Choroid plexus epithelial cell (primary cell): ENCODE results near the gene ADAMTS14.

Source experiments
- DNase-seq: peaks from one replicate; pipeline ENCODE4 v3.0.0-alpha.2; 2010; ENCODE audit warnings: low read depth
- H3K4me3 ChIP-seq: 2 replicates; pipeline ENCODE4 v1.5.1; 2011; ENCODE audit warnings: low read depth, mild to moderate bottlenecking, control low read depth, low read length, moderate library complexity
- CTCF ChIP-seq: conservative IDR thresholded peaks from 2 replicates; pipeline ENCODE4 v1.5.1; 2011; ENCODE audit warnings: low read depth, mild to moderate bottlenecking, control low read depth, inconsistent platforms, low read length, moderate library complexity

Gene ADAMTS14

DNA sequence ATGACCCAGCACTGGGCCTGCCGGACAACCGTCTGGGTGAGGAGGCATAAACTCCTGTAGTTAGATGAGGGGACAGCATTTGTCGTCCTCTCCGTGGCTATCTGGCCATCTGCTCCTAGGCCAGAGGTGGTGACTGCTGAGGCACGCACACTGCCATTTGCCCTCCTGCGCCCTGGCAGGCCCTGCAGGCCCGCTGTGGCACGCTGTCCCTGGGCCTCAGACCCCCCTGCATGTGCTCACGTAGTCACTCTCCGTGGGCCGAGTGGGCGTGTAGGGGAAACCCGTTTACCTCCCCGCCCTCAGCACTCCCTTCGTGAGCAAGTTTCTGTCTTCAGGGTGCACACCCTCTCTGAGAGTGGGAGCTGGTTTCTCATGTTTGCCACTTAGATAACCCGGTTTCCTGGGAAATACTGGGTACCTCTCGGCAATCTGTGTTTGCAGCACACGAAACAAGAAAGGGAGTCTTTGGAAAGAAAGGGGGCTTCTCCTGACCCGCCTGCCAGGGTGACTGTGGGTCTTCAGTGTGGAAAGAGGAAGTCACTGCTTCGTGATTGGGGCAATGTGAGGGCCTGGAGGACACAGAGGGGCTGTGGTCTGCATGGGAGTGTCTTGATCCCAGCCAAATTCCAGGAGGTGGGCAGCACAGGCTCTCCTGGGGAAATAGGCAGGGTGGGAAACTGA is 10.8 kb downstream of the ADAMTS14 start:
- TF ChIP-seq CTCF, result no peak
- H3K4me3 ChIP-seq, result no peak overlapping the region
- no peak for DNase-seq

- no peak overlapping the region for H3K4me3 ChIP-seq
- TF ChIP-seq CTCF, result no peak
- DNase-seq, result peak; percentile 50
Observed at GRCh38 chr10:70683601-70683934, 11.3 kb downstream of the ADAMTS14 start.

- H3K4me3 ChIP-seq, result no peak overlapping the region
- no peak for TF ChIP-seq CTCF
- DNase-seq, result no peak
Observed at GRCh38 chr10:70683940-70684339, 11.6 kb downstream of the ADAMTS14 start.

GRCh38 chr10:70684374-70684773 is 12.1 kb downstream of the ADAMTS14 start:
- no peak for DNase-seq
- no peak for TF ChIP-seq CTCF
- H3K4me3 ChIP-seq, result no peak overlapping the region

GRCh38 chr10:70684839-70685454 is 12.6 kb downstream of the ADAMTS14 start:
- H3K4me3 ChIP-seq, result no peak overlapping the region
- DNase-seq, result no peak
- no peak for TF ChIP-seq CTCF

DNA sequence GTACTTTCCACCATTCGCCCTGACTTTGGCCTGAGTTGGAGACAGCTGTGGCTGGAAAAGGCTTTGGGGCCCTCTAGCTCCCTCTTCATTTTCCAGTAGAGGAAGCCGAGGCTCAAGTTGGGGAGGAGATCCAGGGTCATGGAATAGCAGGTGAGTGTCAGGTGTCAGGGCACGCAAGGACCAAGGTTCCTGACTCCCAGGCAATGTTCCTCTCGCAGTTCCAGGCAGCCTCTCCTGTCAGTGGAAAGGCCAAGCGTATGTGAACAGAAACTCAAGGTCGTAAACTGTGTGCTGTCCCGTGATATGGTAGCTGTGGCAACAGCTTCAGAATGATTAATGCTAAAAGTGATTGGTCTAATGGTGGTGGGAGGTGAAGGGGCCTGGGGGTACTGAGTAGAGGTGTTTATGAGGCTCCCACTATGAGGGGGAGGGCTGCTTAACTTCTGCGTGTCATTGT is 13.2 kb downstream of the ADAMTS14 start:
- H3K4me3 ChIP-seq, result no peak overlapping the region
- TF ChIP-seq CTCF, result no peak
- DNase-seq, result no peak

- DNase-seq, result no peak
- TF ChIP-seq CTCF, result no peak
- H3K4me3 ChIP-seq, result no peak overlapping the region
Observed at GRCh38 chr10:70688828-70689227, 16.5 kb downstream of the ADAMTS14 start.
